ENCODE data around the gene PEG3. TPM values are rescaled to one million over a fixed set of nuclear protein-coding genes. Genes with fewer than 3 reads are reported as not detected.
A peak's percentile ranks its signal among the peaks of the same experiment; 100 is the strongest.

Gene PEG3
- total RNA-seq, 1 donor from 2014 or later = 2.1 TPM

DNA sequence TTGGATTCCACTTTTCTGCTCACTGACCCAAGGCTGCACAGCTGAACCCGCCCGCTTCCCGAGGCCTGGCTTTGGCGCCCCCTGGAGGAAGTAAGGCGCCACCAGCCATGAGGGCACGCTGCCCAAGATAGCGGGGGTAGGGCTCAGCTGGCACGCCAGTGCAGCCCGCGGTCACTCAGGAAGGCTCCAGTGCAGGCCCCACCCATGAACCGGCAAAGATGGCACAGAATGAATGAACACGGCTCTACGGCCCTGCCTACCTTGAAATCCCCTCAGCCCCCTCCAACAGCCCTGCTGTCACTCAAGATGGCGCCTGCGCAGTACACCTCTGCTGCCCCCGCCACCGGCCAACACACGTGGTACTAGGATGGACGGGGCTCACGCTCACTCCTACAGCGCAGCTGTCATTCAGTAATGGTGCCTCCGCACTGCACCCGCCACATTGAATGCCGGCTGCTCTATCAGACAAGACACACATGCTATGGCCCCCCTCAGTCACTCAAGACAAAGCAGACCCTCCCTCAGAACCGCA, 3.0 kb downstream of the PEG3 start:
- TF ChIP-seq, protein P1, sequence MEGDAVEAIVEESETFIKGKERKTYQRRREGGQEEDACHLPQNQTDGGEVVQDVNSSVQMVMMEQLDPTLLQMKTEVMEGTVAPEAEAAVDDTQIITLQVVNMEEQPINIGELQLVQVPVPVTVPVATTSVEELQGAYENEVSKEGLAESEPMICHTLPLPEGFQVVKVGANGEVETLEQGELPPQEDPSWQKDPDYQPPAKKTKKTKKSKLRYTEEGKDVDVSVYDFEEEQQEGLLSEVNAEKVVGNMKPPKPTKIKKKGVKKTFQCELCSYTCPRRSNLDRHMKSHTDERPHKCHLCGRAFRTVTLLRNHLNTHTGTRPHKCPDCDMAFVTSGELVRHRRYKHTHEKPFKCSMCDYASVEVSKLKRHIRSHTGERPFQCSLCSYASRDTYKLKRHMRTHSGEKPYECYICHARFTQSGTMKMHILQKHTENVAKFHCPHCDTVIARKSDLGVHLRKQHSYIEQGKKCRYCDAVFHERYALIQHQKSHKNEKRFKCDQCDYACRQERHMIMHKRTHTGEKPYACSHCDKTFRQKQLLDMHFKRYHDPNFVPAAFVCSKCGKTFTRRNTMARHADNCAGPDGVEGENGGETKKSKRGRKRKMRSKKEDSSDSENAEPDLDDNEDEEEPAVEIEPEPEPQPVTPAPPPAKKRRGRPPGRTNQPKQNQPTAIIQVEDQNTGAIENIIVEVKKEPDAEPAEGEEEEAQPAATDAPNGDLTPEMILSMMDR (IDR thresholded peaks at IDR 0.05; ENCODE audit: insufficient read depth, low read length, poor library complexity, severe bottlenecking) = peak; percentile 46
- H3K27me3 ChIP-seq (ENCODE audit: control insufficient read depth, insufficient read depth, low read length) = peaks cover 8% of the 10 kb centered on the region
- no peaks in the 10 kb centered on the region for H3K36me3 ChIP-seq (ENCODE audit: control insufficient read depth, insufficient read depth, low read length)
- peak; percentile 47 for DNase-seq (ENCODE audit: low read depth)
- H3K4me3 ChIP-seq (ENCODE audit: low read depth, low read length) = peak overlapping the region; percentile 42

- Histone ChIP-seq H3K27me3 (ENCODE audit: control insufficient read depth, insufficient read depth, low read length) (peaks cover 8% of the 10 kb centered on the region), H3K4me3 (ENCODE audit: low read depth, low read length) (no peak overlapping the region), H3K36me3 (ENCODE audit: control insufficient read depth, insufficient read depth, low read length) (no peaks in the 10 kb centered on the region)
- DNase-seq (ENCODE audit: low read depth) = no peak
- TF ChIP-seq, protein P1 (IDR thresholded peaks at IDR 0.05; ENCODE audit: insufficient read depth, low read length, poor library complexity, severe bottlenecking) = no peak
Measured at GRCh38 chr19:56837004-56837403, 3.5 kb downstream of the PEG3 start.

DNA sequence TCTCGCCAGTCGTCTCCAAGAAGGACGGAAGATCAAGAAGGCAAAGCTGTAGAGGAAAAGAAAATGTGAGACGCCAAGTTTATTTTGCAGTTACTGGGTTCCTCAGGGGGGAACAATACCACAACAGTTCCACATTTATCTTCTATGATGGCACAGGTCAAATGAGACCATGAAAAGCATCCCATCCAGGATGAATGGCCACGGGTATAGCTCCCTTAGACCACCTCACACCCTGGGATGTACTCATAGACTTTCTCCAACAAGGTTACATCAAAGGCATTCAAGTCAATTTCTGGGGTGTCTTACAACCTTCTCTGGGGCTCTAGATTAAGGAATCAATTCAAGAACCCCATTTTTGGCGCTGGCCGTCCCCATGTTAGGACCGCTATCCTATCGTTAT, 4.5 kb downstream of the PEG3 start:
- TF ChIP-seq, protein P1 (IDR thresholded peaks at IDR 0.05; ENCODE audit: insufficient read depth, low read length, poor library complexity, severe bottlenecking) = no peak
- DNase-seq (ENCODE audit: low read depth) = no peak
- no peaks in the 10 kb centered on the region for H3K36me3 ChIP-seq (ENCODE audit: control insufficient read depth, insufficient read depth, low read length)

GRCh38 chr19:56835401-56835800, 5.1 kb downstream of the PEG3 start:
- peaks cover 3% of the 10 kb centered on the region for H3K27me3 ChIP-seq (ENCODE audit: control insufficient read depth, insufficient read depth, low read length)
- TF ChIP-seq, protein P1 (IDR thresholded peaks at IDR 0.05; ENCODE audit: insufficient read depth, low read length, poor library complexity, severe bottlenecking) = no peak
- no peak for DNase-seq (ENCODE audit: low read depth)

More for the DNA sequence above, 4.5 kb downstream of the PEG3 start:
- H3K4me3 ChIP-seq (ENCODE audit: low read depth, low read length) = no peak overlapping the region
- H3K27me3 ChIP-seq (ENCODE audit: control insufficient read depth, insufficient read depth, low read length) = peaks cover 7% of the 10 kb centered on the region

DNA sequence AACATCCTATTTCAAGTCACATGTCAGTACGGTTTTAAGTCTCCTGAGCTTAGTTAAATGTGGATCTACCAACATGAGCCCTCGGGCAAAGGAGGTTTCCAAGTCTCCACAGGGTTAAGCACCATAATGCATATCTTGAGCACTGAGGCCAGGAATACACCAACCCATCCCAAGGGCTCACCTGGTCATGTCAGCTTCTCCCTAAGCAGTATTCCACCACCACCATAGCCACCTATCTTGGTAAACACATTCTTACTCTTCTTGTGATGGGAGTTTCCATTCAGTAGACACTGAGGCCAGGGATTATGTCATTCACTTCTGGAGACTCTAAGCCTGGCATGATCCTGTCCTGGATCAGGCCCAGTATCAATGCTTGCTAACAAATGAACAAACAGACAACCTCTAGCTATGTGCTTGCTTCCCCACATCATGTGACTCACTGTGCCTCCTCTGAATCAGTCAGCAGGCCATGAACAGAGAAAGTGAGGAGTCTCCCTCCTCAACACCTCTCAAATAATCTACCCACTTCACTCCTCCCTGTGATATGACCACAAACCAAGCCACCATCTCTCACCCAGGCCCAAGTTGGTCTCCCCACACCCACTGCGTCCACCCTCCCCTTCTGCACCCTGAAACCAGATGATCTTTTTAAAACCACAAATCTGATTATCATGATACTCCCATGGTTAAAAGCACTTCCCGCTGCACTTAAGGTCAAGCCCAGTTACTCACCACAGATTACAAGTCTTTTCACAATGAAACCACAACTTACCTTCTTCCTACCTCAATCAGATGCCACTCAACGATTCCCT, 5.8 kb downstream of the PEG3 start:
- Histone ChIP-seq H3K36me3 (ENCODE audit: control insufficient read depth, insufficient read depth, low read length) (no peaks in the 10 kb centered on the region), H3K4me3 (ENCODE audit: low read depth, low read length) (no peak overlapping the region), H3K27me3 (ENCODE audit: control insufficient read depth, insufficient read depth, low read length) (no peaks in the 10 kb centered on the region)
- TF ChIP-seq, protein P1 (IDR thresholded peaks at IDR 0.05; ENCODE audit: insufficient read depth, low read length, poor library complexity, severe bottlenecking) = no peak
- DNase-seq (ENCODE audit: low read depth) = no peak

More at GRCh38 chr19:56835401-56835800, 5.1 kb downstream of the PEG3 start:
- H3K36me3 ChIP-seq (ENCODE audit: control insufficient read depth, insufficient read depth, low read length) = no peaks in the 10 kb centered on the region
- no peak overlapping the region for H3K4me3 ChIP-seq (ENCODE audit: low read depth, low read length)

All from kidney epithelial cell (primary cell).